Measurements from ENCODE around the gene MEGF10. TPM values are rescaled to one million over a fixed set of nuclear protein-coding genes. Genes with fewer than 3 reads are reported as not detected.

MEGF10 gene
- total and polyA plus RNA-seq, 12 donors = 0.94 to 45.1 (median 9.1) TPM

GRCh38 chr5:127410959-127411358 lies 120.4 kb downstream of the MEGF10 start:
- no peaks in the 10 kb centered on the region for H3K36me3 ChIP-seq (replicated peaks in 1 of 2)
- DNase-seq = no peak
- WGBS, 4 donors = 68 to 71% (median 69%) methylated on average over 4 of the region's 4 CpGs
- H3K27me3 ChIP-seq = no peaks in the 10 kb centered on the region
- TF ChIP-seq POLR2A (IDR thresholded peaks at IDR 0.05) (no peak), CTCF (IDR thresholded peaks at IDR 0.05) (no peak)
- no peak overlapping the region for H3K27ac ChIP-seq
- intact Hi-C loops (cut with DNase I) = no loop called here
- no peak overlapping the region for H3K4me3 ChIP-seq
- H3K4me1 ChIP-seq (replicated peaks in 1 of 2) = no peaks in the 10 kb centered on the region
- no peaks in the 10 kb centered on the region for H3K9me3 ChIP-seq (replicated peaks in 1 of 3)

GRCh38 chr5:127411381-127411780 lies 120.8 kb downstream of the MEGF10 start:
- Histone ChIP-seq H3K4me1 (replicated peaks in 1 of 2) (no peaks in the 10 kb centered on the region), H3K4me3 (no peak overlapping the region), H3K27me3 (no peaks in the 10 kb centered on the region), H3K9me3 (replicated peaks in 1 of 3) (no peaks in the 10 kb centered on the region), H3K27ac (no peak overlapping the region), H3K36me3 (replicated peaks in 1 of 2) (no peaks in the 10 kb centered on the region)
- WGBS, 4 donors = 91 to 97% (median 94%) methylated on average over 5 of the region's 5 CpGs
- TF ChIP-seq POLR2A (IDR thresholded peaks at IDR 0.05) = no peak
- TF ChIP-seq CTCF (IDR thresholded peaks at IDR 0.05) = no peak
- no peak for DNase-seq
- intact Hi-C loops (cut with DNase I) = no loop called here

GRCh38 chr5:127412698-127413097 lies 122.1 kb downstream of the MEGF10 start:
- H3K4me3 ChIP-seq = no peak overlapping the region
- DNase-seq = no peak
- H3K9me3 ChIP-seq (replicated peaks in 1 of 3) = no peaks in the 10 kb centered on the region
- H3K36me3 ChIP-seq (replicated peaks in 1 of 2) = no peaks in the 10 kb centered on the region
- intact Hi-C loops (cut with DNase I) = no loop called here
- H3K27me3 ChIP-seq = no peaks in the 10 kb centered on the region
- 90 to 98% (median 94%) methylated on average over 3 of the region's 3 CpGs for WGBS, 4 donors
- no peak overlapping the region for H3K27ac ChIP-seq
- H3K4me1 ChIP-seq (replicated peaks in 1 of 2) = no peaks in the 10 kb centered on the region
- TF ChIP-seq POLR2A (IDR thresholded peaks at IDR 0.05) (no peak), CTCF (IDR thresholded peaks at IDR 0.05) (no peak)

GRCh38 chr5:127415034-127415433 lies 124.4 kb downstream of the MEGF10 start:
- Histone ChIP-seq H3K9me3 (replicated peaks in 1 of 3) (no peaks in the 10 kb centered on the region), H3K27me3 (no peaks in the 10 kb centered on the region), H3K27ac (no peak overlapping the region), H3K4me1 (replicated peaks in 1 of 2) (no peaks in the 10 kb centered on the region), H3K36me3 (replicated peaks in 1 of 2) (no peaks in the 10 kb centered on the region), H3K4me3 (no peak overlapping the region)
- intact Hi-C loops (cut with DNase I) = no loop called here
- no peak for DNase-seq
- no peak for TF ChIP-seq CTCF (IDR thresholded peaks at IDR 0.05)
- 74 to 86% (median 85%) methylated on average over 2 of the region's 2 CpGs for WGBS, 4 donors
